Effector memory CD8-positive, alpha-beta T cell (primary cell): ENCODE measurements around the gene GMCL2.

Experiments
- ATAC-seq: fragments of 150-1000 bp; cut with Tn5 transposase; replicated peaks from 2 replicates; pipeline ENCODE4 v1.10.0; 2021; ENCODE audit warnings: mild to moderate bottlenecking, moderate library complexity
- DNase-seq, 3 experiments: peaks; one replicate each; pipeline ENCODE4 v3.0.0; 2021
- H3K27ac Mint-ChIP-seq, 2 donors: one replicate each; pipeline ENCODE4 v1.8.0; 2022; ENCODE audit warnings: mild to moderate bottlenecking in 2 of 2, mixed read lengths in 2 of 2, moderate library complexity in 2 of 2
- H3K27me3 Mint-ChIP-seq, 2 donors: one replicate each; pipeline ENCODE4 v1.8.0; 2022; ENCODE audit warnings: mixed read lengths in 2 of 2
- H3K36me3 Mint-ChIP-seq: one replicate; pipeline ENCODE4 v1.8.0; 2022; ENCODE audit warnings: mild to moderate bottlenecking, moderate library complexity, mixed read lengths; ENCODE audit not compliant: insufficient read depth
- H3K4me1 Mint-ChIP-seq, 2 donors: one replicate each; pipeline ENCODE4 v1.8.0; 2022; ENCODE audit warnings: low read depth in 2 of 2, mixed read lengths in 2 of 2
- H3K4me3 Mint-ChIP-seq, 2 donors: one replicate each; pipeline ENCODE4 v1.8.0; 2022; ENCODE audit warnings: mild to moderate bottlenecking in 2 of 2, mixed read lengths in 2 of 2, moderate library complexity in 2 of 2
- H3K9me3 Mint-ChIP-seq, 2 donors: one replicate each; pipeline ENCODE4 v1.8.0; 2022; ENCODE audit warnings: mixed read lengths in 2 of 2
- total RNA-seq, 9 experiments: gene quantifications; one replicate each; lab custom pipeline; 2026; lab: John Stamatoyannopoulos, UW

GMCL2 gene, protein sequence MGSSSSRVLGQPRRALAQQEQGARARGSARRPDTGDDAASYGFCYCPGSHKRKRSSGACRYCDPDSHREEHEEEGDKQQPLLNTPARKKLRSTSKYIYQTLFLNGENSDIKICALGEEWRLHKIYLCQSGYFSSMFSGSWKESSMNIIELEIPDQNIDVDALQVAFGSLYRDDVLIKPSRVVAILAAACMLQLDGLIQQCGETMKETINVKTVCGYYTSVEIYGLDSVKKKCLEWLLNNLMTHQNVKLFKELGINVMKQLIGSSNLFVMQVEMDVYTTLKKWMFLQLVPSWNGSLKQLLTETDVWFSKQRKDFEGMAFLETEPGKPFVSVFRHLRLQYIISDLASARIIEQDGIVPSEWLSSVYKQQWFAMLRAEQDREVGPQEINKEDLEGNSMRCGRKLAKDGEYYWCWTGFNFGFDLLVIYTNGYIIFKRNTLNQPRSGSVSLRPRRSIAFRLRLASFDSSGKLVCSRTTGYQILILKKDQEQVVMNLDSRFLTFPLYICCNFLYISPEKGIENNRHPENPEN
- total RNA-seq: 0 to 0.11 (median 0) reads per million in 9 experiments

GRCh38 chr5:178187014-178187413, at the start of gene GMCL2:
GMCL2 (minus strand) TSS chr5:178187371; CDS start chr5:178187299, 72 bp downstream.
- ATAC-seq (no peak), DNase-seq (no peak)
- Mint-ChIP-seq H3K36me3 (peaks cover 3% of the 10 kb centered on the region), H3K27me3 (peaks cover 0 to 10% of the 10 kb centered on the region in 2 donors), H3K4me3 (no peak within 1 kb of the TSS), H3K9me3 (no peaks in the 10 kb centered on the region), H3K27ac (no peak within 1 kb of the TSS), H3K4me1 (no peaks in the 10 kb centered on the region)

GRCh38 chr5:178236679-178237078, 49.5 kb upstream of the GMCL2 start:
- ATAC-seq (no peak), DNase-seq (no peak)
- peak overlapping the region; percentile 29 to 65 for H3K4me3 Mint-ChIP-seq
- peak overlapping the region; percentile 16 to 47 for H3K27ac Mint-ChIP-seq
- H3K9me3 Mint-ChIP-seq: no peaks in the 10 kb centered on the region
- peaks cover 18% of the 10 kb centered on the region for H3K36me3 Mint-ChIP-seq
- peaks cover 39 to 55% of the 10 kb centered on the region in 2 donors for H3K4me1 Mint-ChIP-seq
- H3K27me3 Mint-ChIP-seq: no peaks in the 10 kb centered on the region

DNA sequence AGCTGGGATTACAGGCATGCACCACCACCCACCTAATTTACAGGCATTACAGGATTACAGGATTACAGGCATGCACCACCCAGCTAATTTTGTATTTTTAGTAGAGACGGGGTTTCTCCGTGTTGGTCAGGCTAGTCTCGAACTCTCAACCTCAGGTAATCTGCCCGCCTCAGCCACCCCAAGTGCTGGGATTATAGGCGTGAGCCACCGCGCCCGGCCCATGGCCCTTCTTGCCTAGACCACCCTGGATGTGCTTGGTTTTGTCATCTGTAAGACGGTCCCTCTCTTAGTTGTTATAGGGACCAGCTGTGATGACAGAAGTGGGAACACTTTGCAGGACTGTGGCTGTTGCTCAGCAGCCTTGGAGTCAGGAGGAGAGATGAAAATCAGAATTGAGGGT, 49.0 kb upstream of the GMCL2 start:
- no peaks in the 10 kb centered on the region for H3K27me3 Mint-ChIP-seq
- no peaks in the 10 kb centered on the region for H3K9me3 Mint-ChIP-seq
- peak overlapping the region in 1 of 2 donors; percentile 47 for H3K27ac Mint-ChIP-seq
- peaks cover 22% of the 10 kb centered on the region for H3K36me3 Mint-ChIP-seq
- ATAC-seq: no peak
- no peak for DNase-seq
- peaks cover 43 to 58% of the 10 kb centered on the region in 2 donors for H3K4me1 Mint-ChIP-seq
- peak overlapping the region in 1 of 2 donors; percentile 29 for H3K4me3 Mint-ChIP-seq

DNA sequence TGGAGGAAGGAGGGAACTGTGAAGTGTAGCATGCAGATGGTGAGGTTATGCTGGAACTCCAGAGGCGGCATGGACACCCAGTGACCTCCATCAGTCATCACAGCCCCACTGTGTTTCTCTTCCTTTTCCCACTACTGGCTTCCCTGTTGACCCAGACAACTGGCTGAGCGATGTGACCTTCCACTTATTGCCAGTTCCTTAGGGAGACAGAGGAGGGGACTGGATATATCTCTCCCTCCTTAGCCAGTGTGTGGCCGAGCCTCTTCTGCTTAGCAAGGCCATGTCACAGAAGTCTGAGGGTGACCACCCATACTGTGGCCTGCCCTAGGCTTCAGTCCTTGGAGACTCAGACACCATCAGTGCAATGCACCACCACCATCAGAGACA, 48.4 kb upstream of the GMCL2 start:
- H3K4me3 Mint-ChIP-seq: peak overlapping the region in 1 of 2 donors; percentile 34
- no peak for DNase-seq
- no peaks in the 10 kb centered on the region for H3K27me3 Mint-ChIP-seq
- peaks cover 25% of the 10 kb centered on the region for H3K36me3 Mint-ChIP-seq
- no peak for ATAC-seq
- H3K4me1 Mint-ChIP-seq: peaks cover 43 to 57% of the 10 kb centered on the region in 2 donors
- no peaks in the 10 kb centered on the region for H3K9me3 Mint-ChIP-seq
- peak overlapping the region in 1 of 2 donors; percentile 47 for H3K27ac Mint-ChIP-seq

DNA sequence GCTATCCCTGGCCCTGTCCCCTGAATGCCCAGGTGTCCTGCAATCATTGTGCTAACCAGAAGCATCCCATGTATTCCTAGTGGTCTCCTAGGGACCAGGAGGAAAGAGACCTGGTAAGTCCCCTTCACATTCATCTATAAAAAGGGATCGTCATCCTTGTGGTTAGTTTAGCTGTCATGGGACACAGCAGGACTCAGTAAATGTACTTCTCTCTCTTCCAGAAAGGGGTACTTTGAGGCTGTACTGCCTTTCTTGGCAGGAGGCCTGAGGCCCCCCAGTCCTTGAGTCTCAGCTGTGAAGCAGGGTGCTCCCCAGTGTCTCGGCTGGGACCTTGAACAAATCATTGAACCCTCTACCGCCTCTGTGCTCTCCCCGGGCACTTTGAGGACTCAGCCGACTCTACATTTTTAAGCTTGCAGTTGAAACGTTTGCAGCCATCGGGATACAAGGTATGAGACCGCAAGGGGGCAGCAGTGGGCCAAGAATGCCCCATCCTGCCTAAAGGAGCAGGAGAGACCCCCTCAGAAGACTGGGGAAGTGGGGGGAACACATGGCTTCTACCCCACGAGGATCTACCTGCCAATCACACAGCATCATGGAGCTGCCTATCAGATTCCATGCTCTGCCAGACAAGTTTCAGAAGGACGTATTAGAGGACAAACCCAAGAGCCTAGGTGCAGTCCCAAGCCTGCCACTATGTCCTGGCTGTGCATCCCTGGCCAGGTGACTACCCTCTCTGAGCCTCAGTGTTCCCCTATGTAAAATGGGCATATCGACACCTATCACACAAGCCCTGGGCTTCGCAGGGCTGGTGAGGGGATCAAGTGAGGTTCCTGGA, 47.8 kb upstream of the GMCL2 start:
- peaks cover 29% of the 10 kb centered on the region for H3K36me3 Mint-ChIP-seq
- H3K27me3 Mint-ChIP-seq: no peaks in the 10 kb centered on the region
- peak overlapping the region in 1 of 2 donors; percentile 34 for H3K4me3 Mint-ChIP-seq
- no peaks in the 10 kb centered on the region for H3K9me3 Mint-ChIP-seq
- H3K4me1 Mint-ChIP-seq: peaks cover 46 to 59% of the 10 kb centered on the region in 2 donors
- peak overlapping the region; percentile 10 to 47 for H3K27ac Mint-ChIP-seq
- ATAC-seq (no peak), DNase-seq (peak; percentile 71 to 77 (median 76))

DNA sequence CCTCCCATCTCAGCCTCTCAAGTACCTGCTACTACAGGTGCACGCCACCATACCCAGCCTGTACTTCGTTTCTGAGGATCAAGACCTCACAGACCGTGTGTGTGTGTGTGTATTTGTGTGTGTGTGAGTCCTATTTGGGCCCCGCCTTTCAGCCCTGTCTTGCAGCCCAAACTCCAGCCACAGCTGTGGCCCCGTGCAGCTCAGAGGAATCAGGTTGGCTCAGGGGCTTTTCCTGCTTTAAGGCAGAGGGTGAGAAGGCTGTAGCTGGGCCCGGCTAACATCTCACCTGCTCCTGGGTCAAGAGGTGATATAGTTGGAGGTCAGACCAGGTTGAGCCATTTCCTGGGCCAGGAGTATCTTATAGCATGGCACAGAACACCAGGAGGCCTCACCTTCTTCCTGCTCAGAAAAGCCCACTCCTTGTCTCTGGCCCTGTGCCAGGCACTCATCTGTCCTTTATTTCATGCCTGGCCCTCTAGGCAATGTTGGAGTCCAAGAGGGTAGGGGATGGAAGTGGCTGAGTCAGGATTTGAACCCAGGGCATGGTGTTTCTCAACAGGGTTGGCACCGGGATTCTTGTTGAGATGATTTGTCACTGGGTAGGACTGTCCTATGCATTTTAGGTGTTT, 47.1 kb upstream of the GMCL2 start:
- H3K4me1 Mint-ChIP-seq: peaks cover 50 to 63% of the 10 kb centered on the region in 2 donors
- DNase-seq (no peak), ATAC-seq (no peak)
- no peaks in the 10 kb centered on the region for H3K27me3 Mint-ChIP-seq
- H3K9me3 Mint-ChIP-seq: no peaks in the 10 kb centered on the region
- peaks cover 31% of the 10 kb centered on the region for H3K36me3 Mint-ChIP-seq
- peak overlapping the region in 1 of 2 donors; percentile 10 for H3K27ac Mint-ChIP-seq
- peak overlapping the region in 1 of 2 donors; percentile 34 for H3K4me3 Mint-ChIP-seq

DNA sequence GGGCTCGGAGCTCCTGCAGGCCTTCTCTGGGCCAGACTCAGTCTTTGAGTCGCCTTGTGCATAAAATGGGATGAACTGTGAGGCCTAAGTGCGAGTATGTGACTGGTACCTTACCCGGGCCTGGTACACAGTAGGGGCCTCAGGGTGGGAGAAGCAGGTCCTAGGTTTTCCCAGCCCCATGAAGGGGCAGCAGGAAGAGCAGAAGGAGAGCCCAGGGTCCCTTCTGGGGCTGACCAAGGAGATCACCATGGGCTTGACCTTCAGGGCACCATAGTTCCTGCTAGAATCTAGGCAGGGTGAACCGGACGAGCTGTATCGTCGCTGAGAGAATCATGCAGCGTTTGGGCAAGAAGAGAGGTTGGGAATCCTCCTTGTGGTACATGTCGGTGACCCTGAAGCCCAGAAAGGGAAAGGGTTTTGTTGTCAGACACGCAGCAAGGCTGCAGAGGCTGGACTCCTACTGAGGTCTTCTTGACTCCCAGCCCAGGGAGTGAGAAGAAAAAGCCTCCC, 45.8 kb upstream of the GMCL2 start:
- ATAC-seq (no peak), DNase-seq (no peak)
- Mint-ChIP-seq H3K4me3 (peak overlapping the region; percentile 76 to 79), H3K9me3 (no peaks in the 10 kb centered on the region), H3K36me3 (peaks cover 33% of the 10 kb centered on the region), H3K27me3 (no peaks in the 10 kb centered on the region), H3K27ac (peak overlapping the region; percentile 79 to 84), H3K4me1 (peaks cover 50 to 57% of the 10 kb centered on the region in 2 donors)

- ATAC-seq: peak; percentile 68
- Mint-ChIP-seq H3K9me3 (no peaks in the 10 kb centered on the region), H3K36me3 (peaks cover 39% of the 10 kb centered on the region), H3K4me3 (peak within 1 kb of the TSS; percentile 76 to 79), H3K27me3 (no peaks in the 10 kb centered on the region), H3K4me1 (peaks cover 52 to 56% of the 10 kb centered on the region in 2 donors), H3K27ac (peak within 1 kb of the TSS; percentile 79 to 85)
- DNase-seq: peak; percentile 50 to 62 (median 58)
Measured at GRCh38 chr5:178232124-178232919, 45.2 kb upstream of the GMCL2 start, which contains the start of gene PHYKPL. PHYKPL (minus strand) TSS chr5:178232802; CDS start chr5:178232550, 252 bp downstream.

- Mint-ChIP-seq H3K36me3 (peaks cover 40% of the 10 kb centered on the region), H3K4me1 (peaks cover 52 to 57% of the 10 kb centered on the region in 2 donors), H3K9me3 (no peaks in the 10 kb centered on the region), H3K4me3 (peak overlapping the region; percentile 76 to 79), H3K27me3 (no peaks in the 10 kb centered on the region), H3K27ac (peak overlapping the region; percentile 19 to 85)
- ATAC-seq (no peak), DNase-seq (no peak)
Measured at GRCh38 chr5:178231539-178232123, 44.5 kb upstream of the GMCL2 start.

DNA sequence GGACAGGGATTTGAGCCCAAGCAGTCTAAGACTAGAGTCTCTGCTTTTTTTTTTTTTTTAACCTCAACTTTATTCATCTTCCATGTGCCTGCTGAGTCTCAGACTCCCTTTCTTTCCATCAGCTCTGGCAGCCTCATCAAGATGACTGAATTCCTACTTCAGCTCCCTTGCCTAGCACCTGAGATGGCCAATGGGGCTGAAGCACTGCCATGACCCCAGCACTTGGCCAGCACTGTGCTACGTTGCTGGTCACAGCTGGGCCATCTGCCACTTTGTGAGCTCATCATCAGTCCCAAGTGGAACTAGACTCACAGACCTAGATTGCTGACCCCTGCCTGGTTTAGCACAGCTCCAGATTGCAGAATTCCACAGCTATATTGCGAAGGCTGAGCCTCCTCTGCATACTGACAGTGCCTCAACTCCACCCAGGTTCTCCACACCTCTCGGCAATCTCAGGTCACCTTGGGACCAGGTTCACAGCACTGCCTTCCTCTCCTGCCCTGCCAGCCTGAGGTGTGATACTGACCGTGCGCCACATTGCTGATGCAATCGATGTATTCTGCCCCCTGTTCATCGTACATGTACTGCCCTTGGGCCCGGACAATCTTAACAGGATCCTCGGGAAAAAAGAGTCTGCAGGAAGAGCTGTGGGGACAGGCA, 43.8 kb upstream of the GMCL2 start:
- Mint-ChIP-seq H3K27me3 (no peaks in the 10 kb centered on the region), H3K36me3 (peaks cover 40% of the 10 kb centered on the region), H3K4me1 (peaks cover 48 to 57% of the 10 kb centered on the region in 2 donors), H3K4me3 (peak overlapping the region; percentile 76 to 79), H3K9me3 (no peaks in the 10 kb centered on the region), H3K27ac (peak overlapping the region; percentile 74 to 85)
- ATAC-seq: no peak
- no peak for DNase-seq

- ATAC-seq: no peak
- H3K27me3 Mint-ChIP-seq: no peaks in the 10 kb centered on the region
- H3K9me3 Mint-ChIP-seq: no peaks in the 10 kb centered on the region
Measured at GRCh38 chr5:178229861-178230260, 42.7 kb upstream of the GMCL2 start.

More at GRCh38 chr5:178229861-178230260, 42.7 kb upstream of the GMCL2 start:
- peak overlapping the region; percentile 74 to 88 for H3K27ac Mint-ChIP-seq
- H3K4me1 Mint-ChIP-seq: peaks cover 43 to 53% of the 10 kb centered on the region in 2 donors
- H3K4me3 Mint-ChIP-seq: peak overlapping the region; percentile 76 to 79
- peaks cover 34% of the 10 kb centered on the region for H3K36me3 Mint-ChIP-seq
- no peak for DNase-seq
